Heart left ventricle (tissue), 16 donors: ENCODE data around the gene MAGI2. TPM values are rescaled to one million over a fixed set of nuclear protein-coding genes. Genes with fewer than 3 reads are reported as not detected.

Source experiments
- ATAC-seq, 4 donors: fragments of 200-7000 bp; cut with Tn5 transposase; one replicate each; pipeline ENCODE4 v1.9.1; 2020 to 2022; ENCODE audit warnings: moderate library complexity in 4 of 4, mild to moderate bottlenecking in 3 of 4, moderate number of reproducible peaks in 1 of 4
- DNase-seq, 5 donors: peaks; one replicate each; pipeline ENCODE4 v3.0.0-alpha.2; 2020
- H3K27ac ChIP-seq, 12 donors: fragments of 200-600 bp; sonication (generic) in 4 of 12; one replicate each; pipeline versions ENCODE4 v1.5.0 to v1.8.0; 2016 to 2022; ENCODE audit warnings: mild to moderate bottlenecking in 2 of 12
- H3K27me3 ChIP-seq, 9 donors: fragments of 200-600 bp; sonication (generic) in 2 of 9; one replicate each; pipeline versions ENCODE4 v1.5.1 to v1.8.0; 2016 to 2022; ENCODE audit warnings: mild to moderate bottlenecking in 3 of 9
- H3K36me3 ChIP-seq, 9 donors: fragments of 200-600 bp; sonication (generic) in 2 of 9; one replicate each; pipeline versions ENCODE4 v1.5.0 to v1.8.0; 2018 to 2022; ENCODE audit warnings: mild to moderate bottlenecking in 2 of 9
- H3K4me1 ChIP-seq, 12 donors: fragments of 200-600 bp; sonication (generic) in 4 of 12; one replicate each; pipeline versions ENCODE4 v1.5.0 to v1.8.0; 2016 to 2022; ENCODE audit warnings: mild to moderate bottlenecking in 3 of 12
- H3K4me3 ChIP-seq, 12 donors: fragments of 200-600 bp; sonication (generic) in 4 of 12; one replicate each; pipeline versions ENCODE4 v1.5.0 to v1.8.0; 2017 to 2022; ENCODE audit warnings: mild to moderate bottlenecking in 9 of 12, moderate library complexity in 4 of 12
- H3K9me3 ChIP-seq, 12 donors: fragments of 200-600 bp; sonication (generic) in 4 of 12; one replicate each; pipeline versions ENCODE4 v1.5.0 to v1.8.0; 2016 to 2022; ENCODE audit warnings: mild to moderate bottlenecking in 1 of 12
- POLR2A ChIP-seq, 2 donors: fragments of 450-650 bp; IDR thresholded peaks; one replicate each; pipeline ENCODE4 v1.6.1; 2017; ENCODE audit warnings: antibody characterized with exemption in 2 of 2, mild to moderate bottlenecking in 2 of 2, moderate library complexity in 2 of 2
- WGBS, 4 donors: extraction: QIAGEN DNeasy Blood & Tissue Kit in 2 of 4; methylation state at CpG; one replicate each; pipeline versions ENCODE4 v1.1.5 to v1.1.7; 2013 to 2018; 5-methylcytosine and 5-hydroxymethylcytosine counted together
- intact Hi-C, 10 donors: fragments of 100-400 bp; cut with DNase I; formaldehyde crosslinking; loops; one replicate each; pipeline versions ENCODE4 v1.11.1 to v1.14.2; 2022
- polyA plus RNA-seq, 2 donors: library from polyadenylated mRNA; stranded (reverse); fragments of 200-250 nt; gene quantifications; one replicate each; pipeline ENCODE4 v1.2.3, GENCODE V29; 2013
- total RNA-seq, 9 donors: library from RNA; depleted of rRNA in 2 of 9; stranded (reverse); fragments of >200 nt in 2 of 9; fragmentation: NEBNext Ultra II Directional in 3 of 9; extraction: Animal tissue kit (Norgen Biotek cat#: 25700) in 3 of 9; gene quantifications; one replicate each; pipeline versions ENCODE4 v1.1.0 to v1.2.4, GENCODE V29; 2016 to 2023
- TF ChIP-seq, protein P1 (sequence below), 12 donors: fragments of 200-600 bp; sonication (generic) in 4 of 12; IDR thresholded peaks; one replicate each; pipeline versions ENCODE4 v1.5.0 to v1.8.0; 2018 to 2022; ENCODE audit warnings: antibody characterized with exemption in 12 of 12, mild to moderate bottlenecking in 5 of 12
- donor health status: ischemic (EF 13 %, LVEDD 7.1; RV severe dilation, severe dysfunction).
- donor health status: healthy with polysubstance abuse.
- donor health status: DM: no; HTN: yes; CAD: no.
- donor health status: DM: no; HTN: no; CAD: no.
- donor health status: ischemic (EF 25% LVEDD 6.9; RV normal size, moderate dysfunction).
- donor health status: ischemic (EF 25% LVEDD 5.7; RV mildly dilated, moderate dysfunction).
- donor health status: healthy.
- donor health status: DM: yes; HTN: yes; CAD: no.
- donor health status: ischemic (EF 35%, LVEDD 5.7; RV mildly dilated, moderate dysfunction).
- donor health status: nonischemic (EF 11% LVEDD 7.7; RV severe dilation, severe dysfunction).
- donor health status: DM: yes; HTN: yes; CAD: no.
- donor health status: PGD.
- donor health status: ischemic (EF 29% LVEDD 5.4; RV normal size, mild dysfunction).
- donor health status: nonischemic (EF 23%, LVEDD 6.1; RV moderate dilation, normal function).

MAGI2 gene
- total and polyA plus RNA-seq, 11 donors, result 1.1 to 6.8 (median 3.8) TPM

DNA sequence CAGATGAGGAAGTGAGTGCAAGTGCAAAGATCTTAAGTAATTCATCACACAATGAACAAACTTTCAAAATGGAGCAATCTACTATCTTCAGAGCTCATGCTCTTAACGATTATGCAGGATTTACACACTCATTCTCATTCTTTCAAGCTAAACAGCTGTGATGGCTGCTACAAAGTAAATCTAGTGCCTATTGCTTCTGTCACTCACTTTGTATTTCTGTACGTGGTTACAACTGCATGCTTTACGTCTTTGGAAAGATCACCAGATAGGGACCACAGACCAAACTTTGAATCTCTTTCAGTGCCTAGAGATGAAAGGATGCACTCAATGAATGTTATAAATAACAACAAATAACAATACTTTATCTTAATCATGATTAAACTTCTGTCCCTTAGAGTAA is 194.6 kb downstream of the MAGI2 start:
- Histone ChIP-seq H3K4me1 (no peaks in the 10 kb centered on the region), H3K27me3 (no peaks in the 10 kb centered on the region), H3K36me3 (no peaks in the 10 kb centered on the region), H3K27ac (no peak overlapping the region), H3K4me3 (no peak overlapping the region), H3K9me3 (no peaks in the 10 kb centered on the region)
- ATAC-seq, result no peak
- 61 to 77% (median 71%) methylated on average over 3 of the region's 3 CpGs for WGBS, 4 donors
- DNase-seq, result no peak
- intact Hi-C loops, result no loop called here
- TF ChIP-seq, protein P1, sequence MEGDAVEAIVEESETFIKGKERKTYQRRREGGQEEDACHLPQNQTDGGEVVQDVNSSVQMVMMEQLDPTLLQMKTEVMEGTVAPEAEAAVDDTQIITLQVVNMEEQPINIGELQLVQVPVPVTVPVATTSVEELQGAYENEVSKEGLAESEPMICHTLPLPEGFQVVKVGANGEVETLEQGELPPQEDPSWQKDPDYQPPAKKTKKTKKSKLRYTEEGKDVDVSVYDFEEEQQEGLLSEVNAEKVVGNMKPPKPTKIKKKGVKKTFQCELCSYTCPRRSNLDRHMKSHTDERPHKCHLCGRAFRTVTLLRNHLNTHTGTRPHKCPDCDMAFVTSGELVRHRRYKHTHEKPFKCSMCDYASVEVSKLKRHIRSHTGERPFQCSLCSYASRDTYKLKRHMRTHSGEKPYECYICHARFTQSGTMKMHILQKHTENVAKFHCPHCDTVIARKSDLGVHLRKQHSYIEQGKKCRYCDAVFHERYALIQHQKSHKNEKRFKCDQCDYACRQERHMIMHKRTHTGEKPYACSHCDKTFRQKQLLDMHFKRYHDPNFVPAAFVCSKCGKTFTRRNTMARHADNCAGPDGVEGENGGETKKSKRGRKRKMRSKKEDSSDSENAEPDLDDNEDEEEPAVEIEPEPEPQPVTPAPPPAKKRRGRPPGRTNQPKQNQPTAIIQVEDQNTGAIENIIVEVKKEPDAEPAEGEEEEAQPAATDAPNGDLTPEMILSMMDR (IDR thresholded peaks at IDR 0.05), result no peak
- TF ChIP-seq POLR2A (IDR thresholded peaks at IDR 0.05), result no peak

GRCh38 chr7:79257959-79258358 is 195.5 kb downstream of the MAGI2 start:
- no peak overlapping the region for H3K27ac ChIP-seq
- H3K27me3 ChIP-seq, result no peaks in the 10 kb centered on the region
- H3K4me1 ChIP-seq, result no peaks in the 10 kb centered on the region
- no peaks in the 10 kb centered on the region for H3K36me3 ChIP-seq
- H3K9me3 ChIP-seq, result no peaks in the 10 kb centered on the region
- ATAC-seq (no peak), DNase-seq (no peak)
- H3K4me3 ChIP-seq, result no peak overlapping the region
- TF ChIP-seq, protein P1 (IDR thresholded peaks at IDR 0.05), result no peak
- no peak for TF ChIP-seq POLR2A (IDR thresholded peaks at IDR 0.05)
- intact Hi-C loops, result no loop called here
- 90 to 98% (median 94%) methylated on average over 1 of the region's 1 CpG for WGBS, 4 donors

GRCh38 chr7:79245623-79246249 is 207.7 kb downstream of the MAGI2 start:
- DNase-seq, result no peak

GRCh38 chr7:79244482-79244881 is 209.0 kb downstream of the MAGI2 start:
- TF ChIP-seq POLR2A (IDR thresholded peaks at IDR 0.05), result no peak
- TF ChIP-seq, protein P1 (IDR thresholded peaks at IDR 0.05), result no peak
- no peak for ATAC-seq
- H3K36me3 ChIP-seq, result no peaks in the 10 kb centered on the region
- intact Hi-C loops, result no loop called here
- H3K27me3 ChIP-seq, result no peaks in the 10 kb centered on the region
- no peak overlapping the region for H3K27ac ChIP-seq
- peaks cover 0 to 2% (median 0%) of the 10 kb centered on the region in 12 donors for H3K4me1 ChIP-seq
- no peak overlapping the region for H3K4me3 ChIP-seq
- 55 to 82% (median 73%) methylated on average over 1 of the region's 1 CpG for WGBS, 4 donors
- DNase-seq, result no peak
- H3K9me3 ChIP-seq, result peaks cover 0 to 3% (median 0%) of the 10 kb centered on the region in 12 donors

More at GRCh38 chr7:79245623-79246249, 207.7 kb downstream of the MAGI2 start:
- 76 to 82% (median 79%) methylated on average over 4 of the region's 4 CpGs for WGBS, 4 donors
- intact Hi-C loops, result no loop called here
- Histone ChIP-seq H3K4me1 (peaks cover 0 to 2% (median 0%) of the 10 kb centered on the region in 12 donors), H3K9me3 (peaks cover 0 to 3% (median 0%) of the 10 kb centered on the region in 12 donors), H3K27me3 (no peaks in the 10 kb centered on the region), H3K36me3 (no peaks in the 10 kb centered on the region), H3K27ac (no peak overlapping the region), H3K4me3 (no peak overlapping the region)
- TF ChIP-seq POLR2A (IDR thresholded peaks at IDR 0.05), result no peak
- ATAC-seq, result no peak
